Measurements from ENCODE around the gene KLRF2.
A peak's percentile ranks its signal among the peaks of the same experiment; 100 is the strongest.

Gene KLRF2

GRCh38 chr12:9906873-9907272 lies 25.6 kb downstream of the KLRF2 start:
- DNase-seq (ENCODE audit: low read depth in 1 of 2, low spot score in 1 of 2): peak in 1 of 2 experiments; percentile 7
- Histone ChIP-seq H3K4me3 (replicated peaks; ENCODE audit: insufficient read depth, low read length) (no peak overlapping the region), H3K27ac (replicated peaks) (no peak overlapping the region), H3K27me3 (ENCODE audit: insufficient read depth, poor library complexity, severe bottlenecking) (no peaks in the 10 kb centered on the region)
- TF ChIP-seq POLR2AphosphoS5 (IDR thresholded peaks at IDR 0.05; ENCODE audit: low read depth) (no peak), SPI1 (IDR thresholded peaks at IDR 0.05; ENCODE audit: borderline replicate concordance, low read depth) (no peak)
- TF ChIP-seq, protein P1, sequence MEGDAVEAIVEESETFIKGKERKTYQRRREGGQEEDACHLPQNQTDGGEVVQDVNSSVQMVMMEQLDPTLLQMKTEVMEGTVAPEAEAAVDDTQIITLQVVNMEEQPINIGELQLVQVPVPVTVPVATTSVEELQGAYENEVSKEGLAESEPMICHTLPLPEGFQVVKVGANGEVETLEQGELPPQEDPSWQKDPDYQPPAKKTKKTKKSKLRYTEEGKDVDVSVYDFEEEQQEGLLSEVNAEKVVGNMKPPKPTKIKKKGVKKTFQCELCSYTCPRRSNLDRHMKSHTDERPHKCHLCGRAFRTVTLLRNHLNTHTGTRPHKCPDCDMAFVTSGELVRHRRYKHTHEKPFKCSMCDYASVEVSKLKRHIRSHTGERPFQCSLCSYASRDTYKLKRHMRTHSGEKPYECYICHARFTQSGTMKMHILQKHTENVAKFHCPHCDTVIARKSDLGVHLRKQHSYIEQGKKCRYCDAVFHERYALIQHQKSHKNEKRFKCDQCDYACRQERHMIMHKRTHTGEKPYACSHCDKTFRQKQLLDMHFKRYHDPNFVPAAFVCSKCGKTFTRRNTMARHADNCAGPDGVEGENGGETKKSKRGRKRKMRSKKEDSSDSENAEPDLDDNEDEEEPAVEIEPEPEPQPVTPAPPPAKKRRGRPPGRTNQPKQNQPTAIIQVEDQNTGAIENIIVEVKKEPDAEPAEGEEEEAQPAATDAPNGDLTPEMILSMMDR (IDR thresholded peaks at IDR 0.05; ENCODE audit: insufficient read depth, low read length): no peak

- Histone ChIP-seq H3K27ac (replicated peaks) (no peak overlapping the region), H3K27me3 (ENCODE audit: insufficient read depth, poor library complexity, severe bottlenecking) (no peaks in the 10 kb centered on the region), H3K4me3 (replicated peaks; ENCODE audit: insufficient read depth, low read length) (no peak overlapping the region)
- no peak for TF ChIP-seq SPI1 (IDR thresholded peaks at IDR 0.05; ENCODE audit: borderline replicate concordance, low read depth)
- no peak for TF ChIP-seq POLR2AphosphoS5 (IDR thresholded peaks at IDR 0.05; ENCODE audit: low read depth)
- TF ChIP-seq REST (IDR thresholded peaks at IDR 0.05; ENCODE audit: insufficient replicate concordance, low read depth): no peak
- TF ChIP-seq GABPA (IDR thresholded peaks at IDR 0.05; ENCODE audit: low read depth): no peak
- TF ChIP-seq, protein P1 (IDR thresholded peaks at IDR 0.05; ENCODE audit: insufficient read depth, low read length): no peak
- DNase-seq (ENCODE audit: low read depth in 1 of 2, low spot score in 1 of 2): no peak
Observed at GRCh38 chr12:9907769-9908168, 26.5 kb downstream of the KLRF2 start.

- H3K27me3 ChIP-seq (ENCODE audit: insufficient read depth, poor library complexity, severe bottlenecking): no peaks in the 10 kb centered on the region
- no peak for DNase-seq (ENCODE audit: low read depth in 1 of 2, low spot score in 1 of 2)
- TF ChIP-seq, protein P1 (IDR thresholded peaks at IDR 0.05; ENCODE audit: insufficient read depth, low read length): no peak
- TF ChIP-seq GABPA (IDR thresholded peaks at IDR 0.05; ENCODE audit: low read depth) (no peak), POLR2AphosphoS5 (IDR thresholded peaks at IDR 0.05; ENCODE audit: low read depth) (no peak), REST (IDR thresholded peaks at IDR 0.05; ENCODE audit: insufficient replicate concordance, low read depth) (no peak), SPI1 (IDR thresholded peaks at IDR 0.05; ENCODE audit: borderline replicate concordance, low read depth) (no peak)
- no peak overlapping the region for H3K4me3 ChIP-seq (replicated peaks; ENCODE audit: insufficient read depth, low read length)
- no peak overlapping the region for H3K27ac ChIP-seq (replicated peaks)
Observed at GRCh38 chr12:9908350-9908749, 27.1 kb downstream of the KLRF2 start.

DNA sequence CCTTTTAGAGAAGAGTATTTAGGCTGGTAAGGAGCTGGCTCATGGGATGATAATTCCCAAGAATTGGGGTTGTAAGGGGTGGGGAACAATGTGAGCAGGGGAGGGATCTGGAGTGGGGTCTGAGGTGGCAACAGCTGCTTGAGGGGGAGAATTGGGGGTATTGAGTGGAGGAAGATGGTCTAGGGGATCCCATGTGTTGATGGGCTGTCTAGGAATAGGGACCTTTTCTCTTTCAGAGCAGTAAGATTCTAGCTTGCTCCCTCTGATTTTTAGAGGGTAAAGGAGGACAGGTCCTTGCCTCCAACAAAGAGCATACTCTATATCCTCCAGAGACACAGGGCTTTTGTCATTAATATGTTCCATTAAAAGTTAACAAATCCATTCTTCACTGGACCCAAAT lies 28.4 kb downstream of the KLRF2 start:
- H3K27ac ChIP-seq (replicated peaks): no peak overlapping the region
- TF ChIP-seq GABPA (IDR thresholded peaks at IDR 0.05; ENCODE audit: low read depth) (no peak), REST (IDR thresholded peaks at IDR 0.05; ENCODE audit: insufficient replicate concordance, low read depth) (no peak), SPI1 (IDR thresholded peaks at IDR 0.05; ENCODE audit: borderline replicate concordance, low read depth) (no peak), POLR2AphosphoS5 (IDR thresholded peaks at IDR 0.05; ENCODE audit: low read depth) (no peak)
- TF ChIP-seq, protein P1 (IDR thresholded peaks at IDR 0.05; ENCODE audit: insufficient read depth, low read length): no peak

More for the DNA sequence above, 28.4 kb downstream of the KLRF2 start:
- Histone ChIP-seq H3K27me3 (ENCODE audit: insufficient read depth, poor library complexity, severe bottlenecking) (no peaks in the 10 kb centered on the region), H3K4me3 (replicated peaks; ENCODE audit: insufficient read depth, low read length) (no peak overlapping the region)
- no peak for DNase-seq (ENCODE audit: low read depth in 1 of 2, low spot score in 1 of 2)

Measured in HL-60 (cell line).